Measurements from ENCODE around the gene ROBO3. TPM values are rescaled to one million over a fixed set of nuclear protein-coding genes. Genes with fewer than 3 reads are reported as not detected.

Gene ROBO3
- total and polyA plus RNA-seq, 5 donors from 2014 or later: 0.34 to 4.6 (median 2.1) TPM

DNA sequence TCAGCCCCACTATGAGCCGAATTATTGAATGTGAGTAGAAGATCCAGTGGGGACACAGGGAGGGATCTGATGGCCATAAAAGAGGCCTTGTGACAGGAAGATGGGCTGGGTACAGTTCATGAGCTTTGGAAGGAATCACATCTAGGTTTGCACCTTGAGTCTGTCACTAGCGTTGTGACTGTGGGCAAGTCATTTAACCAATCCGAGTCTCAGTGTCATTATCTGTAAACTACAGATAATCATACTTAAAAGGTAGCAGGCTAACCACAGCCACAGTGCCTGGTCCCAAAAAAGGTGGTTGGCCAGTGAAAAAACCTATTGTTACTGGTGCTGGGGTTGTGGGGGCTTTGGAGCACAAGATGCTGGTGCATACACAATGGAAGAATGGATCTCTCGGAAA, 57.6 kb downstream of the ROBO3 start:
- Histone ChIP-seq H3K27me3 (ENCODE audit: control insufficient read depth, insufficient read depth, low read length) (no peaks in the 10 kb centered on the region), H3K4me1 (ENCODE audit: control insufficient read depth, insufficient read depth, low read length, poor library complexity, severe bottlenecking) (peaks cover 5% of the 10 kb centered on the region), H3K27ac (ENCODE audit: insufficient read depth, low read length, poor library complexity, severe bottlenecking) (no peak overlapping the region), H3K9me3 (ENCODE audit: control insufficient read depth in 2 of 2, low read length in 2 of 2) (no peaks in the 10 kb centered on the region), H3K4me3 (ENCODE audit: low read depth, low read length) (no peak overlapping the region), H3K36me3 (ENCODE audit: control insufficient read depth, insufficient read depth, low read length) (no peaks in the 10 kb centered on the region)
- DNase-seq: no peak
- H3K36me3 Mint-ChIP-seq: peaks cover 3% of the 10 kb centered on the region
- H3K4me3 Mint-ChIP-seq: peak overlapping the region in 2 of 4 donors; percentile 1 to 18
- H3K27ac Mint-ChIP-seq: peak overlapping the region in 2 of 3 donors; percentile 9 to 53
- no peak for ATAC-seq (ENCODE audit: low read depth in 2 of 2)
- no peaks in the 10 kb centered on the region for H3K9me3 Mint-ChIP-seq
- H3K4me1 Mint-ChIP-seq: peaks cover 0 to 26% (median 6%) of the 10 kb centered on the region in 4 donors
- peaks cover 13% of the 10 kb centered on the region for H3K27me3 Mint-ChIP-seq

DNA sequence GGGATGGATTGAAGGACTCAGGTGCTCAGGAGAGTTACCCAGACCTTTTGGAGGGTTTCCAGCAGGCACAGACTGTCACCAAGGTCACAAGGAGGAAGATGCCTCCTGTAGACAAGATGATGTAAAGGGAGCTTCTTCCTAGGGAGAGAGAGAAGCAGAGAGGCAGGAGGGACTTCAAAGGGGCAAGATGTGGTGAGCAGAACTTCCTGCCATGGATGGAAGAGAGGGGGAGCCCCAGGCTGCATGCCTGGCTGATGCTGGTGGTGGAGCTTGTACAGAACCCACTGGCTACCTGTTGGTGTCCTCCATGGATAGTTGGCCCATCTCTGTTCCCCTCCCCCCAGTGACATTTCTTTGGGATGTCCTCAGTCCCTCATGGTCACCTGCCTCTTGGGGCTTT, 58.1 kb downstream of the ROBO3 start:
- Histone ChIP-seq H3K27me3 (ENCODE audit: control insufficient read depth, insufficient read depth, low read length) (no peaks in the 10 kb centered on the region), H3K9me3 (ENCODE audit: control insufficient read depth in 2 of 2, low read length in 2 of 2) (no peaks in the 10 kb centered on the region), H3K4me3 (ENCODE audit: low read depth, low read length) (no peak overlapping the region), H3K4me1 (ENCODE audit: control insufficient read depth, insufficient read depth, low read length, poor library complexity, severe bottlenecking) (peaks cover 5% of the 10 kb centered on the region), H3K36me3 (ENCODE audit: control insufficient read depth, insufficient read depth, low read length) (no peaks in the 10 kb centered on the region), H3K27ac (ENCODE audit: insufficient read depth, low read length, poor library complexity, severe bottlenecking) (no peak overlapping the region)
- peaks cover 13% of the 10 kb centered on the region for H3K27me3 Mint-ChIP-seq
- DNase-seq (peak in 1 of 3 donors; percentile 28), ATAC-seq (ENCODE audit: low read depth in 2 of 2) (peak in 1 of 2 donors; percentile 31)
- H3K27ac Mint-ChIP-seq: peak overlapping the region in 1 of 3 donors; percentile 9
- peak overlapping the region in 2 of 4 donors; percentile 1 to 34 for H3K4me3 Mint-ChIP-seq
- peaks cover 0 to 26% (median 6%) of the 10 kb centered on the region in 4 donors for H3K4me1 Mint-ChIP-seq
- no peaks in the 10 kb centered on the region for H3K9me3 Mint-ChIP-seq
- peaks cover 3% of the 10 kb centered on the region for H3K36me3 Mint-ChIP-seq

DNA sequence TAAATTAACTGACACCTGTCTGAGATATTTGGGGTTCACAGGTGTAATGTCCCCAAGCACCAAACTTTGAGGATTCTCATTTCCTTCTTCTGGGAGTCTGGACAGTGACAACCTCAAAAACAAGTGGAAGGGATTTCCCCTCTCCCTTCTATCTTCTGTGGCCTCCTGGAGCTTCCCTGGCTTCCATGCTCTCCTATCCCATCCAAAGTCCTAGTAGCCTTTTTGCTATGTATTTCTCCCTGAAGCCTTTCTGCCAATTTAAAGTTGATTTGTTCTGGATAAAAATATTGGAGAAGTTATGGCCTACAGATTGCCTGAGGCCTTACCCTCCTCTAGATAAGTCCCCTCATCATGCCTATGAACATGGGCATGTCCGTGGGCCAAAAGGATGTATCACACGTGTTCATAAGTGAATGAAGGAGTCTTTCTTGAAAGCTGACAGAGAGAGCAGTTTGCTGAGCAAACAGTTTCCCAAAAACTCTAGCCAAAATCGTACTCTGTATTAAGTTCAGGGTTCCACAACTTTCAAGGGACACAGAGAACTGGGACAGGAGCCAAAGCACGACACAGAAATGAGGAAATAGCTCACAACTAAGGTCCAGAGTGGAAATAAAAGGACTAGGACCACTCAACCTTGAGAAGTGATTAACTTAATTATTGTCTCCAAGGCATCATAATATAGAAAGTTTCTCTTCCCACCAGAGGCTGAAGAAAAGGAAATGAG, 63.9 kb downstream of the ROBO3 start:
- peaks cover 1% of the 10 kb centered on the region for H3K27me3 ChIP-seq (ENCODE audit: control insufficient read depth, insufficient read depth, low read length)
- Mint-ChIP-seq H3K36me3 (no peaks in the 10 kb centered on the region), H3K27me3 (no peaks in the 10 kb centered on the region)

DNA sequence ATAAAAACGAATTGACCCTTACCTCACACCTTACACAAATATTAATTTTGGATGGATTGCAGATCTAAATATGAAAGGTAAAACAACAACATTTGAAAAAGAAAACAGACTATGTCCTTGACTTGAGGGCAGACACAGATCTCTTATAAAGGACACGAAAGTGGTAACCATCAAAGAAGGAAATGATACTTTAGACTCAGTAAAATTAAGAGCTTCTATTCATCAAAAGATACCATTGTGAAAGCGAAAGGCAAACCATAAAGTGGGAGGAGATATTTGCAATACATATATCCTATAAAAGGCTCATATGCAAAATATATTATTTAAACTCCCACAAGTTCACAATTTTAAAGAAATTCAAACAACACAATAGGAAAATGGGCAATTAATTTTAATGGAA, 65.6 kb downstream of the ROBO3 start:
- peaks cover 1% of the 10 kb centered on the region for H3K27me3 Mint-ChIP-seq
- Histone ChIP-seq H3K4me3 (ENCODE audit: low read depth, low read length) (no peak overlapping the region), H3K36me3 (ENCODE audit: control insufficient read depth, insufficient read depth, low read length) (no peaks in the 10 kb centered on the region), H3K27ac (ENCODE audit: insufficient read depth, low read length, poor library complexity, severe bottlenecking) (no peak overlapping the region), H3K9me3 (ENCODE audit: control insufficient read depth in 2 of 2, low read length in 2 of 2) (no peaks in the 10 kb centered on the region), H3K4me1 (ENCODE audit: control insufficient read depth, insufficient read depth, low read length, poor library complexity, severe bottlenecking) (no peaks in the 10 kb centered on the region), H3K27me3 (ENCODE audit: control insufficient read depth, insufficient read depth, low read length) (peaks cover 1% of the 10 kb centered on the region)
- peak overlapping the region in 2 of 3 donors; percentile 33 to 57 for H3K27ac Mint-ChIP-seq
- ATAC-seq (ENCODE audit: low read depth in 2 of 2) (no peak), DNase-seq (peak in 1 of 3 donors; percentile 72)
- H3K4me3 Mint-ChIP-seq: no peak overlapping the region
- H3K36me3 Mint-ChIP-seq: no peaks in the 10 kb centered on the region
- H3K9me3 Mint-ChIP-seq: no peaks in the 10 kb centered on the region
- H3K4me1 Mint-ChIP-seq: peaks cover 0 to 11% (median 6%) of the 10 kb centered on the region in 4 donors

More for the DNA sequence above, 63.9 kb downstream of the ROBO3 start:
- DNase-seq (no peak), ATAC-seq (ENCODE audit: low read depth in 2 of 2) (no peak)
- Histone ChIP-seq H3K27ac (ENCODE audit: insufficient read depth, low read length, poor library complexity, severe bottlenecking) (no peak overlapping the region), H3K36me3 (ENCODE audit: control insufficient read depth, insufficient read depth, low read length) (no peaks in the 10 kb centered on the region), H3K9me3 (ENCODE audit: control insufficient read depth in 2 of 2, low read length in 2 of 2) (no peaks in the 10 kb centered on the region), H3K4me3 (ENCODE audit: low read depth, low read length) (no peak overlapping the region), H3K4me1 (ENCODE audit: control insufficient read depth, insufficient read depth, low read length, poor library complexity, severe bottlenecking) (no peaks in the 10 kb centered on the region)
- H3K4me1 Mint-ChIP-seq: peaks cover 0 to 11% (median 7%) of the 10 kb centered on the region in 4 donors
- no peak overlapping the region for H3K27ac Mint-ChIP-seq
- no peaks in the 10 kb centered on the region for H3K9me3 Mint-ChIP-seq
- no peak overlapping the region for H3K4me3 Mint-ChIP-seq

Other genes starting within 250 kb of the ROBO3 start
- gene TBRG1, start 242.6 kb upstream of the ROBO3 start, total RNA-seq: 60.7 TPM
- gene TBRG1, start 242.6 kb upstream of the ROBO3 start, polyA plus RNA-seq: 10 to 100 TPM; 30.3 to 42.3 (median 38.0) TPM
- gene SIAE, start 191.7 kb upstream of the ROBO3 start, total RNA-seq: 5.0 TPM
- gene SIAE, start 191.7 kb upstream of the ROBO3 start, polyA plus RNA-seq: 1 to 10 TPM; 1.4 to 3.0 (median 2.3) TPM
- 0.22 TPM for gene SPA17, start 191.5 kb upstream of the ROBO3 start, total RNA-seq
- gene SPA17, start 191.5 kb upstream of the ROBO3 start, polyA plus RNA-seq: 1 to 10 TPM; 1.0 to 2.5 (median 1.3) TPM
- 58.8 TPM for gene NRGN, start 125.5 kb upstream of the ROBO3 start, total RNA-seq
- under 1 TPM; 0.16 to 0.23 (median 0.22) TPM for gene NRGN, start 125.5 kb upstream of the ROBO3 start, polyA plus RNA-seq
- 0.44 TPM for gene VSIG2, start 113.2 kb upstream of the ROBO3 start, total RNA-seq
- 1 to 10 TPM in 2 of 4 donors, under 1 TPM in 2; 0.71 to 3.9 (median 0.95) TPM for gene VSIG2, start 113.2 kb upstream of the ROBO3 start, polyA plus RNA-seq
- gene ESAM, start 103.1 kb upstream of the ROBO3 start, total RNA-seq: 3.0 TPM
- gene ESAM, start 103.1 kb upstream of the ROBO3 start, polyA plus RNA-seq: 1 to 10 TPM in 2 of 4 donors, under 1 TPM in 1, not detected in 1; 0.55 to 3.1 (median 2.3) TPM
- gene MSANTD2, start 65.0 kb upstream of the ROBO3 start, total RNA-seq: 10.0 TPM
- gene MSANTD2, start 65.0 kb upstream of the ROBO3 start, polyA plus RNA-seq: 1 to 10 TPM; 1.9 to 5.4 (median 4.2) TPM
- gene ROBO4, start 32.4 kb downstream of the ROBO3 start, total RNA-seq: 1.0 TPM
- under 1 TPM in 1 of 4 donors, not detected in 3; 0.05 TPM for gene ROBO4, start 32.4 kb downstream of the ROBO3 start, polyA plus RNA-seq
- gene HEPN1, start 53.8 kb downstream of the ROBO3 start, total RNA-seq: not detected
- gene HEPN1, start 53.8 kb downstream of the ROBO3 start, polyA plus RNA-seq: not detected
- gene HEPACAM, start 70.6 kb downstream of the ROBO3 start, total RNA-seq: not detected
- gene HEPACAM, start 70.6 kb downstream of the ROBO3 start, polyA plus RNA-seq: not detected
- 0.64 TPM for gene CCDC15, start 88.8 kb downstream of the ROBO3 start, total RNA-seq
- 1 to 10 TPM in 3 of 4 donors, under 1 TPM in 1; 0.81 to 1.8 (median 1.5) TPM for gene CCDC15, start 88.8 kb downstream of the ROBO3 start, polyA plus RNA-seq
- gene SLC37A2, start 197.9 kb downstream of the ROBO3 start, total RNA-seq: not detected
- gene SLC37A2, start 197.9 kb downstream of the ROBO3 start, polyA plus RNA-seq: under 1 TPM in 3 of 4 donors, not detected in 1; 0.17 to 0.41 (median 0.24) TPM
- 9.7 TPM for gene TMEM218, start 246.2 kb downstream of the ROBO3 start, total RNA-seq
- 10 to 100 TPM; 34.4 to 42.8 (median 41.2) TPM for gene TMEM218, start 246.2 kb downstream of the ROBO3 start, polyA plus RNA-seq